Hepatocyte (in vitro differentiated cells): Measurements from ENCODE around the gene GRM1. TPM values are rescaled to one million over a fixed set of nuclear protein-coding genes. Genes with fewer than 3 reads are reported as not detected.

ENCODE experiments used
- DNase-seq: peaks from one replicate; pipeline ENCODE4 v3.0.0-alpha.2; 2016; ENCODE audit warnings: low spot score
- H2AFZ ChIP-seq: fragments of 200-600 bp; sonication (generic); 2 replicates; pipeline ENCODE4 v1.6.0; 2016; ENCODE audit warnings: antibody characterized with exemption, mild to moderate bottlenecking
- H3K27ac ChIP-seq: fragments of 200-600 bp; sonication (generic); 2 replicates; pipeline ENCODE4 v1.5.1; 2016; ENCODE audit warnings: mild to moderate bottlenecking
- H3K27me3 ChIP-seq: fragments of 200-600 bp; sonication (generic); 2 replicates; pipeline ENCODE4 v1.6.1; 2016
- H3K36me3 ChIP-seq: fragments of 200-600 bp; sonication (generic); replicated peaks from 2 replicates; pipeline ENCODE4 v1.5.1; 2016; ENCODE audit warnings: low read depth; ENCODE audit not compliant: insufficient read depth
- H3K4me1 ChIP-seq: fragments of 200-600 bp; sonication (generic); 2 replicates; pipeline ENCODE4 v1.5.1; 2016; ENCODE audit warnings: mild to moderate bottlenecking, moderate library complexity; ENCODE audit not compliant: insufficient read depth
- H3K4me2 ChIP-seq: fragments of 200-600 bp; sonication (generic); 2 replicates; pipeline ENCODE4 v1.6.0; 2016
- H3K4me3 ChIP-seq: fragments of 200-600 bp; sonication (generic); 2 replicates; pipeline ENCODE4 v1.5.1; 2016; ENCODE audit warnings: mild to moderate bottlenecking
- H3K79me2 ChIP-seq: fragments of 200-600 bp; sonication (generic); 2 replicates; pipeline ENCODE4 v1.6.0; 2017; ENCODE audit warnings: mild to moderate bottlenecking
- H3K9me2 ChIP-seq: fragments of 200-600 bp; sonication (generic); replicated peaks from 2 replicates; pipeline ENCODE4 v1.6.0; 2017; ENCODE audit warnings: mild to moderate bottlenecking; ENCODE audit not compliant: insufficient read depth
- H3K9me3 ChIP-seq: fragments of 200-600 bp; sonication (generic); 2 replicates; pipeline ENCODE4 v1.5.1; 2016; ENCODE audit warnings: low read depth, mild to moderate bottlenecking
- H4K20me1 ChIP-seq: fragments of 200-600 bp; sonication (generic); 2 replicates; pipeline ENCODE4 v1.6.0; 2016; ENCODE audit warnings: mild to moderate bottlenecking; ENCODE audit not compliant: insufficient read depth, poor library complexity, severe bottlenecking
- EZH2 ChIP-seq: fragments of 200-600 bp; sonication (generic); IDR thresholded peaks from 2 replicates; pipeline ENCODE4 v1.6.1; 2016; ENCODE audit warnings: antibody characterized with exemption, mild to moderate bottlenecking, borderline replicate concordance
- EZH2phosphoT487 ChIP-seq: fragments of 200-600 bp; sonication (generic); IDR thresholded peaks from one replicate; pipeline ENCODE4 v1.6.1; 2018; ENCODE audit warnings: antibody characterized with exemption, mild to moderate bottlenecking, low read depth, moderate library complexity; ENCODE audit not compliant: unreplicated experiment, severe bottlenecking
- WGBS: methylation state at CpG from one replicate; pipeline ENCODE4 v1.1.6; 2016; ENCODE audit warnings: low lambda C conversion rate; ENCODE audit errors: missing lambda C conversion rate; 5-methylcytosine and 5-hydroxymethylcytosine counted together
- polyA plus RNA-seq: library from polyadenylated mRNA; unstranded; fragments of >200 nt; fragmentation: Nextera tagmentation; extraction: Ambion mirVana; gene quantifications from 2 replicates; pipeline ENCODE4 v1.2.1, GENCODE V29; 2016
- total RNA-seq: library from RNA; depleted of rRNA; stranded (reverse); fragments of >200 nt; gene quantifications from 2 replicates; pipeline ENCODE4 v1.2.3, GENCODE V29; 2014
- TF ChIP-seq, protein P1 (sequence below): fragments of 200-600 bp; sonication (generic); IDR thresholded peaks from 2 replicates; pipeline ENCODE4 v1.5.1; 2016; ENCODE audit warnings: antibody characterized with exemption, mild to moderate bottlenecking; ENCODE audit not compliant: poor library complexity

GRM1 gene
- total and polyA plus RNA-seq, 2 experiments from 2014 or later: 0.17 TPM; not detected in 1

DNA sequence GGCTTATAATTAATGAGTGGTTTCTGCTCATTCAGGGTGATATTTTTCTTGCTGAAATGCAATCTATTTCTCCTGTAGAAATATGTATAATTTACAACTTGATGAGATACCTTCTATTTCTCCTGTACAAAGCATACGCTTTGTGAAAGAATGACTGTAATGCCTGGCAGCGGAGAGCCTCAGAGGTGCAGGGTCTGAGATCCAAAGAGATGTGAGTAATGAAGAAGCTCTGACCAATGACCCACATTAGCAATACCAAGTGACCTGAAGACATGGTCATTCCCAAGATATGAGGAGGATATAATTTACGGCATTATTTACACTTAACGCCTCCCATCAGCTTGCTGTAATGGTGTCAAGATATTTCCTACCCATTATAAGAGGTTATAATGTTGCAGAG is 416.4 kb downstream of the GRM1 start:
- WGBS: 89% methylated on average over 4 of the region's 4 CpGs
- TF ChIP-seq, protein P1, sequence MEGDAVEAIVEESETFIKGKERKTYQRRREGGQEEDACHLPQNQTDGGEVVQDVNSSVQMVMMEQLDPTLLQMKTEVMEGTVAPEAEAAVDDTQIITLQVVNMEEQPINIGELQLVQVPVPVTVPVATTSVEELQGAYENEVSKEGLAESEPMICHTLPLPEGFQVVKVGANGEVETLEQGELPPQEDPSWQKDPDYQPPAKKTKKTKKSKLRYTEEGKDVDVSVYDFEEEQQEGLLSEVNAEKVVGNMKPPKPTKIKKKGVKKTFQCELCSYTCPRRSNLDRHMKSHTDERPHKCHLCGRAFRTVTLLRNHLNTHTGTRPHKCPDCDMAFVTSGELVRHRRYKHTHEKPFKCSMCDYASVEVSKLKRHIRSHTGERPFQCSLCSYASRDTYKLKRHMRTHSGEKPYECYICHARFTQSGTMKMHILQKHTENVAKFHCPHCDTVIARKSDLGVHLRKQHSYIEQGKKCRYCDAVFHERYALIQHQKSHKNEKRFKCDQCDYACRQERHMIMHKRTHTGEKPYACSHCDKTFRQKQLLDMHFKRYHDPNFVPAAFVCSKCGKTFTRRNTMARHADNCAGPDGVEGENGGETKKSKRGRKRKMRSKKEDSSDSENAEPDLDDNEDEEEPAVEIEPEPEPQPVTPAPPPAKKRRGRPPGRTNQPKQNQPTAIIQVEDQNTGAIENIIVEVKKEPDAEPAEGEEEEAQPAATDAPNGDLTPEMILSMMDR: no peak
- no peak for TF ChIP-seq EZH2phosphoT487
- H3K27me3 ChIP-seq: peaks cover 3% of the 10 kb centered on the region
- H3K4me1 ChIP-seq: no peaks in the 10 kb centered on the region
- H3K9me2 ChIP-seq: no peaks in the 10 kb centered on the region
- H3K4me3 ChIP-seq: no peak overlapping the region
- H2AFZ ChIP-seq: no peak overlapping the region
- no peak for DNase-seq
- no peaks in the 10 kb centered on the region for H3K9me3 ChIP-seq
- H4K20me1 ChIP-seq: no peaks in the 10 kb centered on the region
- no peak overlapping the region for H3K27ac ChIP-seq
- H3K36me3 ChIP-seq: no peaks in the 10 kb centered on the region
- no peaks in the 10 kb centered on the region for H3K79me2 ChIP-seq
- H3K4me2 ChIP-seq: no peak overlapping the region

DNA sequence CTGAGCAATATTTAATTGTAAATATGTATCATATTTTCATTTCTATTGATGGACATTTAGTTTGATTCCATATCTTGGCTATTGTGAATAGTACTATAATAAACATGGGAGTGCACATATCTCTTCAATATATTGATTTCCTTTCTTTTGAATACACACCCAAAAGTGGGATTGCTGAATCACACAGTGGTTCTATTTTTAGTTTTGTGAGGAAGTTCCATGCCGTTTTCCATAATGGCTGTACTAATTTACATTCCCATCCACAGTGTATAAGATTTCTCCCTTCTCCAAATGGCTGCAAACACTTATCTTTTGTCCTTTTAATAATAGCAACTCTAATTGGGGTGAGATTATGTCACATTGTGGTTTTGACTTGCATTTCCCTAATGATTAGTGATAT is 428.0 kb downstream of the GRM1 start:
- no peaks in the 10 kb centered on the region for H3K36me3 ChIP-seq
- no peak overlapping the region for H3K27ac ChIP-seq
- TF ChIP-seq, protein P1: no peak
- TF ChIP-seq EZH2phosphoT487 (no peak), EZH2 (no peak)
- H2AFZ ChIP-seq: no peak overlapping the region
- no peaks in the 10 kb centered on the region for H3K4me1 ChIP-seq
- H3K4me3 ChIP-seq: no peak overlapping the region
- WGBS: 75% methylated on average over 1 of the region's 1 CpG
- no peaks in the 10 kb centered on the region for H3K9me3 ChIP-seq
- H3K79me2 ChIP-seq: no peaks in the 10 kb centered on the region
- H3K4me2 ChIP-seq: no peak overlapping the region
- H3K9me2 ChIP-seq: no peaks in the 10 kb centered on the region
- H3K27me3 ChIP-seq: no peaks in the 10 kb centered on the region
- DNase-seq: no peak
- H4K20me1 ChIP-seq: no peaks in the 10 kb centered on the region

DNA sequence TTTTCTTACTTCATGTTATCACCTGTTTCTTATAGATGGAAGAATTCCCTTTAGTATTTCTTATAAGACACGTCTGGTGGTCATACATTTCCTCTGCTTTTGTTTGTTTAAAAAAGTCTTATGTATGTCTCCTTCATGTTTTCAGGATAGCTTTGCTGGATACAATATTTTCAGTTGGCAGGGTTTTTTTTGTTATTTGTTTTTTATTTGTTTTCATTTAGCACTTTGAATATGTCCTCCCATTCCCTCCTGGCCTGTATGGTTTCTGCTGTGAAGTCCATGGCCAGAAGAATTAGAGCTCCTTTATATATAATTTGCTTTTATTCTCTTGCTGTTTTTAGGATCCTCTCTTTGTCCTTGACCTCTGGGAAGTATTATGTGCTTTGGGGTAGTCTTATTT is 432.1 kb downstream of the GRM1 start:
- 87% methylated on average over 1 of the region's 1 CpG for WGBS

More for the DNA sequence above, 432.1 kb downstream of the GRM1 start:
- Histone ChIP-seq H3K36me3 (no peaks in the 10 kb centered on the region), H3K4me3 (no peak overlapping the region), H4K20me1 (no peaks in the 10 kb centered on the region), H3K9me2 (no peaks in the 10 kb centered on the region), H3K4me1 (no peaks in the 10 kb centered on the region), H3K27me3 (no peaks in the 10 kb centered on the region), H3K4me2 (no peak overlapping the region), H3K79me2 (no peaks in the 10 kb centered on the region), H3K27ac (no peak overlapping the region), H3K9me3 (no peaks in the 10 kb centered on the region), H2AFZ (no peak overlapping the region)
- TF ChIP-seq EZH2phosphoT487 (no peak), EZH2 (no peak)
- TF ChIP-seq, protein P1: no peak
- DNase-seq: no peak
